CD4-positive, alpha-beta T cell treated with Interleukin-17A for 1 hour (primary cell): ENCODE results near the gene KLF7.

Experiments
- DNase-seq: peaks from one replicate; pipeline ENCODE4 v3.0.0-alpha.2; 2020

The KLF7 gene

DNA sequence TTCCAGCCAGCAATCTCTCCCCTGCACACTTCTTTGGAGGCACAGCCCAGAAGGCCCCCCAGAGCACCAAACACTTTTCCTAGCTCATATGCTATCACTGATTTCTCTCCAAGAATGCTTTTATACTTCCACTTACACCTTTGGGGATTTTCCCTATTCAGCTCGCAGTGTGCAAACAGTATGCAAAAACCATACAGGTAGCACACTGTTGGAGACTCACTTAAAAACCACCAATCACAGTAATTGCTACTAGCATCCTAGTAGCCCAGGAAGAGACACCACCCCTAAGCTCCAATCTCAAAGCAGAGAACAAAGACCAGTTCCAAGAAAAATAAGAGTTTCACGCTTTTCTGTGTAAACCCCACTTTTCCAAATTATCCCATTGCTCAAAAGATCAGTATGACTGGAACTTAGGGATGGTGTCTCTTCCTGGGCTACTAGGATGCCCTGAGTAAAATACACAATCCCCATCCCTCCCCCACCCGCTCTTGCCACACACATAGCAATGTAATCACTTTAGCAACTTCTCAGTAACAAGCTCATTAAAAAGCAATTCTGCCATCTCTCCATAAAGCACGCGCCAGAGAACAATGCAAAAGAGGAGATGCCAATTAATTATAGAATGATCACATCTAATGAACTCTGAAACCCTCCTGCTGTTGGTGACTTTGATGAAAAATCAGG, 43.0 kb downstream of the KLF7 start:
- no peak for DNase-seq

DNA sequence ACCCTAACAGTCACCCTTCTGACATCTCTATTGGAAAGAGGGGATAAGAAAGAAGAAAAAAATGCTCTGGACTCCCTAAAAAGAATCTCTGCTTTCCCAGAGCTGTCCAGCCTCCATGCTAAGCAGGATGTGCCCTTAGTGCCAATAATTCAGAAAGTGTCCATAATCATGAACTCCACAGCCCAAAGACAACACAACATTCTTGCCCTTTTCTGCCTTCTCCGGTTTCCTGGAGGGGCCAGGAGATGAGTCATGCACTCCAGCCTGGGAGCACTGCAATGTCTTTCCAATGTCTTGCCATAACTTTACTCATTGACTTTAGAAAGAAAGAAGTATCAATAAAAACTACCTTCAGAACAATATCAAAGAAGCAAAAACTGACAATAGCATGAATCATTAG, 44.0 kb downstream of the KLF7 start:
- DNase-seq, result no peak

DNA sequence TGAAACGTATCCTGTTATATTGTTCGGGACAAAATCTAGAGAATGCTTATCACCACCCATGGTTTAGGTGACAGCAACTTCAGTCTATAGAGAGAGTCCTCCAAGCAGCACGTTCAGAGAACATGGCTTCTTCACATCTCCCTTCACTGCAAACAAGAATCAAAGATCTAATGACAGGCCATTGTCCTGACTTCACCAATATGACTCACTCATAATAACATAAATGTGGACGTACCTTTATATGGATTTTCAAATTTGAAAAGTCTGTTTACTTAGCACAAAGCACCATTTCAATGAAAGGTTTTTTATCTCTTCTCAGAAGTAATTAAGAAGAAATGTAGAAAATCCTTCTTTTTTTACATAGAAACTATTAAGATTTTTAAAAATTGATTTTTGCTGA, 46.7 kb downstream of the KLF7 start:
- DNase-seq, result no peak

DNA sequence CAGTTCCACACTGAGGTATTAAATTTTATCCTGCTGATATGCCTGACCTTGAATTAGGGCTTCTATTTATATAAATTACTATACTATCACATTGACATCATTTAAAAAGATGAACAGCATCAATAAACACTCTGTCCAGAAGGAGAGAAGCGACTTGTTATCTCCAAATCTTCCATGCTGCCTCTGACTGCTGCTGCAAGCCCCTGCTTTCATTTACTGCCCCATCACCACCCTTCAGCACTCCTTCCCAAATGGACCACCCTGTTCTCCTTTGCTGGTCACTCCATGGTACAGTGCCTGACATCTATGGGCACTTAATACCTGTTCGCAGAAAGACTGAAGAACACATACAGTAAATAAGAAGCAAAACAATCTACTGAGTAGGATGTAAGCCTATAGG, 48.1 kb downstream of the KLF7 start:
- DNase-seq, result no peak

DNA sequence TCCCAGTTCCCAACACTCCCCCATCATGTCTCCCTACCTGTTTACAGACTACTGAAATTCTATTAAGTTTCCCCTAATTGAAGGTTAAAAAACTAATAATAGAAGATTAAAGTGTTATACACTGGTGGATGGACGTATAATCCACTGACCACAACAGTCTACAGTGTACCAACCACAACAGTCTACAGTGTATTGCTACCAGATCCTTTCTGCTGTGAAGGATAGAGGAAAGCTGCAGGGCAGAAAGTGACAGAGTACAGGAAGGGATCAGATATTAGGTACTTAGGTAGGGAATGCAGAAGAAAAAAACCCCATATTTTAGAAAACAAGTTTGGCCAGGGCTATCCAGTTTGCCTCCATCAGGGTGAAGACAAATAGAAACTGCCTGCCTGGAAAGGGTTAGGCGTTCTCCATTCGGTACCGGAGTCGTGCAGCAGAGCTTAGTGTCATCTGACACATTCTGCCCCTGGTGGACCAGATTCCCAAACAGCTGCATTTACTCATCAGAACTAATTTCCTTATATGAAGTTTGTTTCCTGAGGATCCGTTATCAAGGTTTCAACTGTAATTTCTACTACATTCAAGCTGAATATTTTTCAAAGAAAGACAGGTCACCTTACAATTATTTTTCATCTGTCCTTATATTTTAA, 49.9 kb downstream of the KLF7 start:
- DNase-seq, result no peak

DNA sequence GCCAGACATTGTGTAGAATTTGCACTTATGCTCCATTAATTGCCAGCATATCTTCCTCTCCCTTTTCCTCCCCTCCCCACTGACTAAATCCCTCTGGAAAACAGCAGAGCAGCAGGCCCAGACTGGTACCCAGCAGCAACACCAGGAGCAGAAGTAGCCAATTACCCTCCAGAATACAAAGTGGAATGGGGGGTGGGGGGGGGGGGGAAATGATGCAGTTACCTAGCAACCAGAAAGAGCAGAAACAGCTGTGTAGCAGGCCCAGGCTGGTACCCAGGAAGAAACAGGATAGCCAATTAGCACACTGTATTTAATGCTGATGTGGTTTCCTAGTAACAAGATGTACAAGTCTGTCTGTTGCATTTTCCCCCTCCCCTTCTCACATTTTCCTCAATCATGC, 52.3 kb downstream of the KLF7 start:
- no peak for DNase-seq

DNA sequence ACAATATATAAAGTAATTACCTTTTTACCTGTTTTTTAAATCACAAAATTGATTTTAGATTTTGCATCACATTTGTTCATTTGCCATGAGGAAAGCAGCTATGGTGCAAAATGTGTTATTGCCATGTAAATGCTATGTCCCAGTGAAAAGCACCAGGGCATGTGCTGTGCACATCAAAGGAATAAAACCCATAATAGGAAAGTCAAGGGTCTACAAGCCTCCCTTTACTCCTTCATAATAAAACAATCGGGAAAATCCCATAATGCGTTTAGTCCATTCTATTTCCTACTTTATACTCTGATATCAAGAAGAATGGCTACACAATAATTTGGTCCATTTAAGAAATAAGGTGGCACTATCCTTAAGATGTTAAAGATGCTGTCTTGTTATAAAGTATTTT, 53.0 kb downstream of the KLF7 start:
- DNase-seq, result no peak

DNA sequence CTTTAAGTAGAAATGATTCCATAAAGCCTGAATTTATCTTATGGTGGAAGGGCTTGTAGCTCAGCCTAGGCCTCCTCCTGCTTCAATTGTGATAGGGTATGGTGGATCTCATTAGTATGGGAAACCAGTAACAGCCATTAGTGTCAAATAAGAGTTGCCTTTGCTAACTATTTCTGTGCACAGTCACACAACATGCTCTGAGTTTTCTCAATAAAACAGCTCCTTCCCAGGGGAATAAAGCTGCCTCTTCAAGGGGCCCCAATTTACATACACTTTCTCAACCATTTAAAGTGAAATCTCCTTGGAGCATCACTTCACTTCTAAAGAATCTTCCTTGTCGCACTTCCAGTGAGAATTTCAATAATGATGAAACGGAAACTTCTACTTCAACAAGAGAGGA, 53.4 kb downstream of the KLF7 start:
- DNase-seq, result no peak

DNA sequence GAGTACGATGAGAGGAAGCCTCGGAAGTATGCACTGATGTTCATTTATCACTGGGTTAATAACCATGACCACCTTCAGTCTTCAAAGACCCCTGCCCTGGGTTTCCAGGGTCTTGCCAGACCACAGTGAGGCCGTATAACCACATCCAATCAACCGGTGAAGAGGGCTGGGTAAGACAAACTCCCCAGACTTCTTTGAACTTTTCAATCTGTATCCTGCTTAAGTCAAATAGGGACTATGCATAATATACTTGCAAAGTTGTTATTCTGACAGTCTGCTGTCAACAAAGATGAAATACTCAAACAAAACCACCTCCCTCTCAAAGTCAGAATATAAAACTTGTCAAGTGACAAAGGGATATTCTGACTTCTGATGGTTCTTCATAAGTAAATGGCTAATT, 54.0 kb downstream of the KLF7 start:
- no peak for DNase-seq

DNA sequence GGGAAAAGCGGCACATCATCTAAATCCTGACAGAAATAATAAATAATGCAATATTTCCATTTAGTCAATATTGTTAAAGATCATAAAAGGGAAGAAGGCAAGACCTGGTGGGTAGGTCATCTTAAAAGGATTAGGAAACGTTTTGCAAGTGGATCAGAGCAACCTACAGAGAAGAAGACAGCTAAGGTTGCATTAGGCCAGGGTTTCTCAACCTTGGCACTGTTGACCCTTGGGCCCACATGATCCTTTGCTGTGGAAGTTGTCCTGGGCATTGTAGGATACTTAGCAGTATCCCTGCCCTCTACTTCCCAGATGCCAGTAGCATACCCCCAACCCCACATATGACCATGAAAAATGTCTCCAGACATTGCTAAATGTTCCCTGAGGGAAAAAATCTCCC, 55.0 kb downstream of the KLF7 start:
- no peak for DNase-seq

DNA sequence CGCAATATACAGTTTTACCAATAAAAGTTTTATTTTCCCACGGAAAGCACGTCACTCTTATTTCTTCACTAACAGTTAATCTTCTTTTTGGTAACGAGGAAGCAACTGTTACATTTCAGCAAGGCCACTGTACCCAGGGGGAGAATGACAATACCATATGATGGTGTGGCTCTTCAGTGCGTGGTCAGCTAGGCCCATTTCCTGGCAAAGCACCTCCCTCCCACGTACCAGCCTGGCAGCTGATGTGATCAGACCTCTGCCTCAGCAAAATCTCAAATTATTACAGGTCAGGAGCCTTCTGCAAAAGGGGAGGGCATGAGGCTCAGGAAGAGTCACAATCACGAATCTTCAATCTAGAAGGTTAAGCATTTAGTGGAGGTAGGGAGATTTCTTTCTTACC, 55.4 kb downstream of the KLF7 start:
- DNase-seq, result no peak

DNA sequence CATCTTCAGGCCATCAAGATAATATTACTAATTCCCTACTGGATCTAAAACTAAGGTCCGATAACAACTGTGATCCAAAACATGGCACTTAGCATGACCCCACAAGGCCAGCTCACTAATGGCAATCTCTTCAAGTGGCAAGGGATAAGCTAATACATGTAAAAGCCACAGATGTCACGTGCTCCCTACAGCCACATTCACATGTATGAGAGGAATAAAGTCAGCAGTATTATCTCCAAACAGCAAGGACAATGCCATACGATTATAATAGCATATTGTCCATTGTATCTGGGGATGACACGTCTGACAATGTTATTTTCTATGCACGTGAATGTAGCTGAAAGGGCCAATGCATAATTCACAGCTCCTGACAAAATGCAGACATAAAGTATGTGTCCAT, 56.0 kb downstream of the KLF7 start:
- DNase-seq, result no peak

DNA sequence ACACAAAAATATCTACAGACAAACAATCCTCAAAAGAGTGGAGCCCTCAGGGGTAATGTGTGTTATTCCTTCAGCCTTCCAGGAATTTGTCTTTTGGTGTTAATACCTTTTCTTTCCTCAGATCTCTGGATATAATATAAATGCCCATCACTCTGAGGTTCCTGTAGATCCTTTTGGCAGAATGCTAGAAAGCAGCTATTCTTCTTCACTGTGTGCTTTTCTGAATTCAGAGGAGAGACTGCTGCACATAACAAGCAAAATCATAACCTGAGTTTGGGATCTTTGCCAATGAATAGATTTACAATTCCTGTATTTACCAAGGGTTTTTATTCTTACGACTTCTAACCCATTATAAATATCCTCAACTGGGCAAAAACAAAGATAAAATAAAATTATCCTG, 57.3 kb downstream of the KLF7 start:
- no peak for DNase-seq

DNA sequence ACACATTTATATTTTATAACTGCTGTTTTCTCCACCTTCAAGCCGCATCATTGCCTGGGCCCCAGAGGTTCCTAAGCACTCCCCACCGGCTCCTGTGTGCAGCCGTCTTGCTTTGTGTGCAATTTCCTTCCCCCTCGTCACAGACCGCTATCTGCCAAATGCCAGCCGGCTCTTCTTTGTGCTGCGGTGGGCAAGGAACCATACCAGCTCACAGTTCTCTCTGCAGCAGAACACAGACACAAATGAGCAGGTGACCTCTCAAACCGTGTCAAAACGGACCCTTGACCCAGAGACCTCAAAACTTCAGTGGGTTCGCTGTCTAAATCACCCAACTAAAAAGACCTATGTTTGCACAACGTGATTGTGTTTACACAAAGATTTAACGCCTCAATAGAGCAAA, 58.2 kb downstream of the KLF7 start:
- no peak for DNase-seq

DNA sequence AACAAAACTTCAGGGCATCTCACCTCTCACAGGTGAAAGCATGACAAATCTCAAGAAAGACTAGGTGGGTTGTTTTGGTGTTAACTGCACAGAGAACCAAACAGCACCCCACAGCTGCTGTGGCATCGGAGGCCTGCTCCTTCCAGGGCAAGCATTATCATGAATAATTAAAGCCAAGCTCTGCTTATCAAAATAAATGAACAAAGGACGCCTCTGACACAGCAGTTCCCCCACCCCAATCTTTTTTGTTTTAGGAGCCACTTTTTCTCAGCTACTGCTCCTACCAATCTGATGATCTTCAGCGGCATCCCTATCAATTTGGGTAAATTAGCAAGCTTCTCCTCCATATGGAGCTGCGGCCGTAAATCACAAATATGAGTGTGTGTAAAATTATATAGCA, 58.6 kb downstream of the KLF7 start:
- DNase-seq, result no peak

DNA sequence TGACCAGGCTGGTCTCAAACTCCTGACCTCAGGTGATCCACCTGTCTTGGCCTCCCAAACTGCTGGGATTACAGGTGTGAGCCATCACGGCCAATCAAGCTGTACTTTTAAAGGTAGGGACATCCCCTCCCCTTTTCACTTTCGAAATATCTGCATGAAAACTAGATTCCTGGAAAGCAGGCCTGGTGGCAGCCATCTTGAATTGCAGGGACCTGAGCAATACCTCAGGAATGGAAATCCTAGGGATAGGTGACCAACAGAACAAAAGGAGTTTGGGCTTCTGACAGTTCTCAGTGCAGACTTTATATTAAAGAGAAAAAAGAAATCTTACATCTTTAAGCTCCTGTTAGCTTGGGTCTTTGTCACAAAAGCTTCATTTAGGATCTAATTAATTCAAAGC, 62.6 kb downstream of the KLF7 start:
- no peak for DNase-seq

DNA sequence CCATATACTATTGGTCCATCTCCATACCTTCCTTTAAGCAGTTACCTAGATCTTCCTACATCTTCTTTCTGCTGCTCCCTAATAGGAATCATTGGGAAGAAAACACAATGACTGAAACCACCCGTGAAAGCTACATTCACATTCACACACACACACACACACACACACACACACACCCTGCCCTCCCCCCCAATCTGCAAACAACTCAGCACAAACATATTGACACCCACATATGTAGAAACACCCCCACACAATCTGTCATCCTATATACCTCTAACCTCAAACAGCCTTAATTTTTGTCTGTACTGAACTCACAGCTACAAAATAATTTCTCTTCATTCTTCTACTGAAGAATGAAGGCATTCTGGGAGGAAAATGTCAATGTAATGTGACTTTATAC, 63.8 kb downstream of the KLF7 start:
- DNase-seq, result no peak

DNA sequence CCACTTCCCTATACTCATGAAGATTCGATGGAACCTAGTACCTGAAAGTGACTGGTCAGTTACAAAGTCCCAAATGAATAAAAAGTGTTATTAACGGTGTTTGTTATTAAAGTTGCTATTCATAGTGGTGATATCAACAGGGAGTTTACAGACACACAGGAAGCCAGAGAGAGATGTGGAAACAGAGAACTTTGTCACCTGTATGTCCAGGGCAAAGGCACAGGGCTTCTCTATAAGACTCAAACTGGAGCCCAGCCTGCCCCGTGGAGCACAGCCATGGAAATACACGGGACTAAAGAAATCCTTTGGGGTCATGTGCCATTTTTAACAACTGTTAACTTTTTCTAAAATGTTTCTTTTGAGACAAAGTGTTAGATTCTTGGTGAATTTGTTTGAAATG, 68.5 kb downstream of the KLF7 start:
- DNase-seq, result no peak

DNA sequence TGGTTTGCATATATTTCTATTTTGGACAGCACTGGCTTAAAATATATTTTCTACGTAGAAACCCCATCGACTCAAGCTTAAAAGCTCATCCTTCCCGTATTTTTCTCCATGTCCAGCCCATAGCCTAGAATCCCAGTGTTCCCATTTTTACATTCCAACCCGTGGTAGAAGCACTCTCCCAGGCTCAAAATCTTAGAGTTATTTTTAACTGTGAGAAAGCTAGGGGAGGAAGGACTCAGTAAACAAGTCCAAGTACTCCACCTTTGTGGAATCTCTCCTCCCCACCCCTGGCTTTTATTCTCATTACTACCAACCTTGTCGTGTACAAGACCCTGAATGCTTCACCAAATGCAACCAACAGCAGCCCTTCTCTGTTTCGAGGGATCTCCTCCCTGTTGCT, 69.8 kb downstream of the KLF7 start:
- no peak for DNase-seq

DNA sequence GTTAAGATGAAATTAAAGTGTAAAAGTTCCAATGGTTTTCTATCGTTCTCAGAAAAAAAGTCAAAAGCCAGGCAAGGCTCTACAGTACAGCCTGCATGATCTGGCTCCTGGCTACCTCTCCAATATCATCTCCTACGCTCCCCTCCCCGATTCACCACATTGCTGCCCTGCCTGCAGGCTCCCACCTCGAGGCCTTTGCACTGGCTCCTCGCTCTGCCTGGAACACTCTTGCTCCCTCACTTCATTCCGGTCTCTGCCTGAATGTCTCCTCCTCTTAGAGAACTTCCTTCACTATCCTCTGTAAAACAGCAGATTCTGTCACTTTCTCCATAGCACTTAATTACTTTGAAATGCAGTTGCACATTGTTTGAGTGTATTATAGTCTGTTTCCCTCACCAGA, 72.5 kb downstream of the KLF7 start:
- DNase-seq, result no peak

DNA sequence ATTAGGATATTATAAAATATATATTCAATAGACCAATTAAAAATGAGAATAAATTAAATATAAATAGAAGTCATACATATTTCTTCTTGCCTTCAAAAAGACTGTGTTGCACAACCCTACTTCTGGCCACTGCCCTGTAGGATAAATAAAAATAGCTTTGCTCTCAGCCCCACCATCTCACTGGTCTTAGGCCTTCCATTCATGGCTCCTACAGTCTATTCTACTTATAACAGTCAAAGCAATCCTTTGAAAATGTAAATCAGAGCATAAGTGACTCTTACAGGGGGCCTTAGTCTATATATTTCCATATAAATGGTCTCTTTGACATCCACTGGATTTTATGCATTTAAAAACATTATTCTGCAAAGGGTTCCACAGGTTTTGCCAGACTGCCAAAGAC, 72.9 kb downstream of the KLF7 start:
- DNase-seq, result no peak

DNA sequence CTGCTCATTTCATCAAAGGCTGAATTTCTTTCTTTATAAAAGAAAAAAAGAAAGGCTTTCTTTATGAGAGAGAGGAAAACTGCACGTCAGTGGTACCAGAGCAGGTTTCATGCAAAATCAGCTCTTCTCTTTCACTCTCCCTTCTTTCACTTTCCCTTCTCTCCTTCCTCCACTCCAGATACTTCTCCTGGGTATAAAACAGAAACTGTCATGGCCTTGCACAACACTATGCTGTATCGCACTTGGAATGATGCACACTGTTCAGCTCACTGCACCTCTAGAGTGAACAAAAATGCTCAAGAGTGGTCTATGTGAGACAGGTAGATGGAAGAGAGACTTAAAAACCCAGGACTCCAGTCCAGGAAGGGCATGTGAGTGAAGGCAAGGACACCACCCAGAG, 73.8 kb downstream of the KLF7 start:
- no peak for DNase-seq

DNA sequence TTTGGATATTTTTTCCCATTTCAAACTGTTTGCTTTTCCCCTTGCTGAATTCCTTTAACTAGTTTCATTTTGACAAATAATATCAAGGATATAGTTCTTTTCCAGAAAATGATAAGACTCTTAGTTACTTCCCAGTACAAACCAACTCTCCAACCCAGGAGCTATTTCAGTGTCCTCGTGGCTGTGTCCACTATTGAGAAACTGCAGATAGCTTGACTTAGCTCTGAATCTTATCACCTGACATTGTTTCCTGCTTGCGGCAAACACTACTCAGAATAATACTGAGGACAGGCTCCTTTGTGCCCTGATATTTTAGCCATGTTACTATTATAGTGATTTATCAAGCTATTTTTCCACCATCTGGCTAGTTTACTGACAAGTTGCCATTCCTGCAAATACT, 74.6 kb downstream of the KLF7 start:
- DNase-seq, result no peak

DNA sequence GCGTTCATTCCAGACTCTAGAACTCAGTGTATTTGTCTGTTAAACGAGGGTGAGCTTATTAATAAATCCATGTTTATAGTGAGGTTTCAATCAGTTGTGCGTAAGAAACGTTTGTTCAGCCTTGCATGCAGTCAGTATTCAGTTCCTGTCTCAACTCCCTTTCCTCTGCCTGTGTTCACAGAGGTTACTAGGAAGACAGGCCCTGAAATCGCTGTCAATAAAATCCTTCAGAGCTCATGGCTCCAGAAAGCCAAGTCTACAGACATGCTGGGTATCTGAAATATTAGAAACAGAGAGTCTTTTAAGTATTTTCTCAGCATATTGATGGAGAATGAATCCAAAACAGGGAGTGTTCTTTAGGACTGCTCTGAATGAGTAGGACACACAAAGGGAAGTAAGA, 75.4 kb downstream of the KLF7 start:
- no peak for DNase-seq

DNA sequence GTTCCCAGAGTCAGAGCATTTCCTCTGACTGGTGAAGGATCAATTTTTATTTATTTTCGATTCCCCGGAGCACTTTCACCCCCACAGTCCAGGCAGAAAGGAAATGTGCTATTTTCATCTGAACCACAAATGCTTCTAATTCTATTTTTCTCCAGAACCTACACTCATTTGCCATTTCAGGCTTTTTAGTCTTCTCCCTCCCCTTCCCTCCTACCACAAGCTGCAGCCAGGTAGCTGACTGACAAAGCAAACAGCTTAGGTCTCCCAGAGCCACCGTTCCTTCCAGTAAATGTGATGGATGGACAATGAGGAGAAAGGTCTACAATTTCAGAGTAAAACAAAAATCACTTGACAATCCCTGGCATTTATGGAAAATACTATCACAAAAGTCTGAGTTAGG, 76.9 kb downstream of the KLF7 start:
- no peak for DNase-seq
